IPS-20b (cell line): ENCODE measurements around the gene FARSA.
"Not testable (repeated sequence)": the region's sequence is repeated elsewhere in the genome, so short reads cannot be mapped to it uniquely, and the experiment has no call there.

Source experiments
- H3K27ac ChIP-seq: one replicate; pipeline ENCODE4 v1.5.1; 2013; ENCODE audit warnings: low read length
- H3K27me3 ChIP-seq: 2 replicates; pipeline ENCODE4 v1.6.1; 2013; ENCODE audit warnings: mild to moderate bottlenecking, low read length, inconsistent platforms; ENCODE audit not compliant: insufficient read depth
- H3K36me3 ChIP-seq: 2 replicates; pipeline ENCODE4 v1.6.1; 2013; ENCODE audit warnings: low read depth, mild to moderate bottlenecking, inconsistent platforms, low read length, moderate library complexity; ENCODE audit not compliant: insufficient read depth
- H3K4me1 ChIP-seq: 2 replicates; pipeline ENCODE4 v1.6.1; 2013; ENCODE audit warnings: mild to moderate bottlenecking, control low read depth, inconsistent platforms, low read length, moderate library complexity; ENCODE audit not compliant: insufficient read depth
- H3K4me3 ChIP-seq: 2 replicates; pipeline ENCODE4 v1.5.1; 2013; ENCODE audit warnings: mild to moderate bottlenecking, low read length, inconsistent platforms
- H3K9ac ChIP-seq: 2 replicates; pipeline ENCODE4 v1.6.1; 2013; ENCODE audit warnings: low read depth, mild to moderate bottlenecking, inconsistent platforms, low read length, moderate library complexity
- H3K9me3 ChIP-seq: 2 replicates; pipeline ENCODE4 v1.6.1; 2013; ENCODE audit warnings: mild to moderate bottlenecking, low read depth, low read length, inconsistent platforms; ENCODE audit not compliant: insufficient read depth

FARSA gene

DNA sequence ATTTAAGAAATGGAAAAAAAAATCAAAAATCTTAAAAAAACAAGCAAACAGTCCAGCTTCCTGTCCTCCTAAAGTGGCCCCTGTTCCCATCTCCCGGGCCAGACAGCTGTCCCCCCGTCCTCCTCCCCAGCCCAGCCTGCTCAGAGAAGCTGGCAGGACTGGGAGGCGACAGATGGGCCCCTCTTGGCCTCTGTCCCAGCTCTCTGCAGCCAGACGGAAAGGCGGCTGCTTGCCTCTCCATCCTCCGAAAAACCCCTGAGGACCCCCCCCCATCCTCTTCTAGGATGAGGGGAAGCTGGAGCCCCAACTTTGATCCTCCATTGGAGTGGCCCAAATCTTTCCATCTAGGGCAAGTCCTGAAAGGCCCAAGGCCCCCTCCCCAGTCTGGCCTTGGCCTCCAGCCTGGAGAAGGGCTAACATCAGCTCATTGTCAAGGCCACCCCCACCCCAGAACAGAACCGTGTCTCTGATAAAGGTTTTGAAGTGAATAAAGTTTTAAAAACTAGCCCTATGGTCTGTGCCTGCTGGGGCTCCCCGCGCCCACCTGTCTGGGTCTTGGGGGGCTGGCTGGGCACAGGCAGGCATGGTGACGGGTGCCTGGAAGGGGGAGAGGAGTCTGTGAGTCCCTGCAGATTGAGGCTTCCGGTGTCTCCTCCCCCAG is 19.8 kb upstream of the FARSA start:
- peaks cover 67% of the 10 kb centered on the region for H3K36me3 ChIP-seq
- H3K27ac ChIP-seq = no peak overlapping the region

DNA sequence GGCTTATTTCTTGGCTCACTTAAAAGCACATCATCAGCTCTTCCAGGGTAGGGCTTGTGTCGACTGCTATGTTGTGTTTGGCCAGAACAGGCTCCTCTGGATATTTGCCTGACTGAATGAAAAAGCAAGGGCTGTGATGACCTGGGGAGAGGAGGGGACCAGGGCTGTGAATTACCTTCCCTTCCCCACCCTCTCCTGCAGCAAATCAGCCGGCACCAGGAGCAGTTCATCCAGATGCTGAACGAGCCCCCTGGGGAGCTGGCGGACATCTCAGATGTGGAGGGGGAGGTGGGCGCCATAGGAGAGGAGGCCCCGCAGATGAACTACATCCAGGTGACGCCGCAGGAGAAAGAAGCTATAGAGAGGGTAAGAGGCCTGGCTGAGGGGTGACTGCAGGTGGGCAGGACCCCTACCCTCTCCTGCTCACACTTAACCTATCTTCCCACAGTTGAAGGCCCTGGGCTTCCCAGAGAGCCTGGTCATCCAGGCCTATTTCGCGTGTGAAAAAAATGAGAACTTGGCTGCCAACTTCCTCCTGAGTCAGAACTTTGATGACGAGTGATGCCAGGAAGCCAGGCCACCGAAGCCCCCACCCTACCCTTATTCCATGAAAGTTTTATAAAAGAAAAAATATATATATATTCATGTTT is 19.1 kb upstream of the FARSA start:
- Histone ChIP-seq H3K27ac (no peak overlapping the region), H3K36me3 (peaks cover 74% of the 10 kb centered on the region), H3K9me3 (no peaks in the 10 kb centered on the region), H3K27me3 (no peaks in the 10 kb centered on the region), H3K4me3 (no peak overlapping the region), H3K4me1 (0 out of 2 replicates have a peak, but pooled peaks cover 11% of the 10 kb centered on the region), H3K9ac (no peak overlapping the region)

More for the DNA sequence above, 19.8 kb upstream of the FARSA start:
- no peaks in the 10 kb centered on the region for H3K27me3 ChIP-seq
- H3K4me1 ChIP-seq = 0 out of 2 replicates have a peak, but pooled peaks cover 11% of the 10 kb centered on the region
- H3K9me3 ChIP-seq = no peaks in the 10 kb centered on the region
- no peak overlapping the region for H3K4me3 ChIP-seq
- no peak overlapping the region for H3K9ac ChIP-seq

DNA sequence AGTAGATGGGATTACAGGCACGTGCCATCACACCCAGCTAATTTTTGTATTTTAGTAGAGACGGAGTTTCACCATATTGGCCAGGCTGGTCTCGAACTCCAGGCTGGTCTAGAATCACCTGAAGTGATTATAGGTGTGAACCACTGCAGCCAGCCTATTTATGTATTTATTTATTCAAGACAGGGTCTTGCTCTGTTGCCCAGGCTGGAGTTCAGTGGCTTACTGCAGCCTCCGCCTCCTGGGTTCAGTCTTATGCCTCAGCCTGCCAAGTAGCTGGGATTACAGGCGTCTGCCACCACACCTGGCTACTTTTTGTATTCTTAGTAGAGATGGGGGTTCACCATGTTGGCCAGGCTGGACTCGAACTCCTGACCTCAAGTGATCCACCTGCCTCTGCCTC is 18.5 kb upstream of the FARSA start:
- H3K4me1 ChIP-seq = peaks cover 11% of the 10 kb centered on the region; the same call in 1 of the 2 replicates
- H3K9ac ChIP-seq, H3K27me3 ChIP-seq, H3K27ac ChIP-seq, H3K9me3 ChIP-seq, H3K4me3 ChIP-seq: not testable (repeated sequence)
- peaks cover 78% of the 10 kb centered on the region for H3K36me3 ChIP-seq

DNA sequence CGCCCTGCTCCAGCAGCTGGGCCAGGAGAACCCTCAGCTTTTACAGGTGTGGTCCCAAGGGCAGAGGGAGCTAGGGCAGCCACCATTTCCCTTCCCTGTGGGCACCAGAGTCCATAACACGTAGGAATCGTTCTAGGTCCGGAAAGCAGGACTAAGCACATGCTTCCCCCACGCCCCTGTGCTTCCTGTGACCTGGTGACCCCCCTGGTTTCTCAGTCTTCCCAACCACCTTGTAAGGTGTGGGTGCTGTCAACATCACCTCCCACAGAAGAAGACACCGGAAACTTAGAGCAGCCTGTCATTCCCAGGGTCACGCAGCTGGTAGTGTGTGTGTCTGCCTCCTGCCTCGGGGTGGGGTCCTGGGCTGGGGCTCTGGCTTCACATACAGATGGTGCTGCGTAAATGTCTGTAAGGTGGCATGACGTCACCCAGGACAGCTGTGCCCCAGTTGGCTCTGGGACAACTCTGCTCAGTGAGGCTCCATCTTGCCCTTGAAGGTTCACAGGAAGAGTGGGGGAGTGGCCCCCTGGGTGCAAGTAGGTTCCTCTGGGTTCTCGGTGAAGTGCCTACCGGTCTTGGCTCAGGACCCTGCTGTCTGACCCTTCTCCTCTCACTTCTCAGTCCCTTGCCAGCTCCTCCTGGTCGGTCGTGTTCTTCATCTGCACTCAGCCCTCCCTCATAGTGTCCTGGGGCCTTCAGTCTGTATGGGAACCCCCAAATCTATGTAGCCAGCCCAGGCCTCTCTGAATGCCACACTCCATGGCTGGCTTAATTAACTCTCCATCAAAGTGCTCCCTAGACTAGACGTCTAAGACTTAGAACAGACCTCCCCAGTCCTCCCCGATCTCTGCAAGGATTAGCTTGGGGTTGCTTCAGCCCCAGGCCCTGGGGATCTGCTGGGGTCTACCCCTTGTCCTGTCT is 16.1 kb upstream of the FARSA start:
- Histone ChIP-seq H3K36me3 (peaks cover 76% of the 10 kb centered on the region), H3K4me3 (no peak overlapping the region), H3K27me3 (no peaks in the 10 kb centered on the region), H3K9ac (no peak overlapping the region), H3K4me1 (peaks cover under 1% of the 10 kb centered on the region; the same call in 1 of the 2 replicates), H3K27ac (no peak overlapping the region), H3K9me3 (no peaks in the 10 kb centered on the region)

DNA sequence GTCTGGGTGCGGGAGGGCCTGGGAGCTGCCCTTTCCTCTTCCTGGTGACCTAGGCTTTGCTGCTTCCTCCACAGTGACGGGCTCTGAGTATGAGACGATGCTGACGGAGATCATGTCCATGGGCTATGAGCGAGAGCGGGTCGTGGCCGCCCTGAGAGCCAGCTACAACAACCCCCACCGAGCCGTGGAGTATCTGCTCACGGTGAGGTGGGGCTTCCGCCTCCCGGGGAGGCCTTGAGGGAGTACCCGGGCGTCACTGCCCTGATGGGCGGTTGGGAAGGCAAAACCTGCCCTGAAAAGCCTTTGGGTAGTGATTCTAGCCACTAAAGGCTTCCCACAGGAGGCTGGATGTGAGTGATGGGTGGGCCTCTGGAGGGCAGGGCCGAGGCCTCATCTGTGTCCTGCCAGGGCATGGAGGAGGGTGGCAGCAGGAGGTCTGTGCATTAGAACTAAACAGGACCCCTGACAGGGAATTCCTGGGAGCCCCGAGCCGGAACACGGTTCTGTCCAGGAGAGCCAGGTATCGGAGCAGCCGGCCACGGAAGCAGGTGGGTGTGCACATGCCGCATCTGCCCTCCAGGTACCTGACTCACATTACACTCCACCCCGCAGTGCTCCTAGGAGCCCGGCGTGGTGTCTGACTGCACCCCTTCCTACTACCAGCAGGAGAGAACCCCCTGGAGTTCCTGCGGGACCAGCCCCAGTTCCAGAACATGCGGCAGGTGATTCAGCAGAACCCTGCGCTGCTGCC is 15.3 kb upstream of the FARSA start:
- no peak overlapping the region for H3K9ac ChIP-seq
- H3K27ac ChIP-seq = no peak overlapping the region
- no peaks in the 10 kb centered on the region; the same call in 1 of the 2 replicates for H3K4me1 ChIP-seq
- H3K27me3 ChIP-seq = no peaks in the 10 kb centered on the region
- H3K4me3 ChIP-seq = no peak overlapping the region
- H3K36me3 ChIP-seq = peaks cover 77% of the 10 kb centered on the region
- no peaks in the 10 kb centered on the region for H3K9me3 ChIP-seq

DNA sequence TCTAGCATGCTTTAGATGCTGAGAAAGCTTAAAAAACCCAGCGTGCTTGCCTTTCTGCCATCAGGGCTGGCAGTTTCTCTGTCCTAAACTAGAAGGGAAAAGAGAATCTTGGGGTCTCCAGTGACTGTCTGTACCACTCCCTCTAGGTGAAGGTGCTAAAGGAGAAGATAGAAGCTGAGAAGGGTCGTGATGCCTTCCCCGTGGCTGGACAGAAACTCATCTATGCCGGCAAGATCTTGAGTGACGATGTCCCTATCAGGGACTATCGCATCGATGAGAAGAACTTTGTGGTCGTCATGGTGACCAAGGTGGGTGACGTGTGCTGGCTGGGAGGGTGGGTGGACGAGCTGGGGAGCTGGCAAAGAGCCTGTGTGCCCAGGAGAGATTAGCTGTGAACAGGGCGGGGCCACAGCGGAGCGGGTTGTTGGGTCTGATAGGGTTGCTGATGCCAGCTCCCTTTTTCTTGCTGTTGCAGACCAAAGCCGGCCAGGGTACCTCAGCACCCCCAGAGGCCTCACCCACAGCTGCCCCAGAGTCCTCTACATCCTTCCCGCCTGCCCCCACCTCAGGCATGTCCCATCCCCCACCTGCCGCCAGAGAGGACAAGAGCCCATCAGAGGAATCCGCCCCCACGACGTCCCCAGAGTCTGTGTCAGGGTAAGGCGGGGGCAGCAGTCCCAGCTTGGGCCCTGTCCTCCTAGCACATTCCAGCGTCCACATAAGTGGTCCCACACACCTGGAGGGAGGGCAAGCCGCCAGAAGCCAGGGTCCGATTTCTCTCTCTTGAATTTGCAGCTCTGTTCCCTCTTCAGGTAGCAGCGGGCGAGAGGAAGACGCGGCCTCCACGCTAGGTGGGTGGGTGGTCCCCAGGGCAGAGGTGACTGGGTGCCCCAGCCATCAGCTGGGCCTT is 14.4 kb upstream of the FARSA start:
- Histone ChIP-seq H3K27me3 (no peaks in the 10 kb centered on the region), H3K9me3 (no peaks in the 10 kb centered on the region), H3K4me1 (no peaks in the 10 kb centered on the region; the same call in 1 of the 2 replicates), H3K36me3 (peaks cover 77% of the 10 kb centered on the region), H3K4me3 (no peak overlapping the region), H3K27ac (no peak overlapping the region), H3K9ac (peak overlapping the region; percentile 37; the same call in 1 of the 2 replicates)

DNA sequence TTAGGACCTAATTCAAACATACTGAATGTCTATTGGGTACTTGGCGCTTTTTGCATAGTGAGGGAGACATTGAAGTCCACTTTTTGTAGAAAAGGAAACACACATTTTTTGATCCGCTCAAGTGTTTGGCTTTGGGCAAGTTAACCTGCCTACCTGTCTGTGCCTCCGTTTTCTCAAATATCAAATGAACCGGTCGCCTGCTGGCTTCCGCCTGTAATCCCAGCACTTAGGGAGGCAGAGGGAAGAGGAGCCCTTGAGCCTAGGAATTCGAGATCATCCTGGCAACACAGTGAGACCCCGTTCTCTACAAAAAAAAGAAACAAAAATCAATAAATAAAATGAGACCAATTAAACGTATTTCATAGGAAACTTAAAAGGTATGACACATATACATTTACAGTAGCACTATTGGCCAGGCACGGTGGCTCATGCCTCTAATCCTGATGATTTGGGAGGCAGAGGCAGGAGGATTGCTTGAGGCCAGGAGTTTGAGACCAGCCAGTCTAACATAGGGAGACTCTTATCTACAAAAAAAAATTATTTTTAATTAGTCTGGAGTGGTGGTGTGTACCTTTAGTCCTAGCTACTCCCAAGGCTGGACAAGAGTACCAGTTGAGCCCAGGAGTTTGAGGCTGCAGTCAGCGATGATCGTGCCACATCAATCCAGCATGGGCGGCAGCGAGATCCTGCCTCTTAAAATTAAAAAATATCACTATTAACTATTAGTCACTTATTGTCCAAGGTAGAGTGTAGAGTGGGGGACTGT is 13.4 kb upstream of the FARSA start:
- peak overlapping the region; percentile 92 for H3K4me3 ChIP-seq
- peaks cover 78% of the 10 kb centered on the region for H3K36me3 ChIP-seq
- peak overlapping the region; percentile 26 for H3K27ac ChIP-seq
- no peaks in the 10 kb centered on the region; the same call in 1 of the 2 replicates for H3K4me1 ChIP-seq
- H3K9ac ChIP-seq = peak overlapping the region; percentile 93
- no peaks in the 10 kb centered on the region for H3K27me3 ChIP-seq
- H3K9me3 ChIP-seq = no peaks in the 10 kb centered on the region

DNA sequence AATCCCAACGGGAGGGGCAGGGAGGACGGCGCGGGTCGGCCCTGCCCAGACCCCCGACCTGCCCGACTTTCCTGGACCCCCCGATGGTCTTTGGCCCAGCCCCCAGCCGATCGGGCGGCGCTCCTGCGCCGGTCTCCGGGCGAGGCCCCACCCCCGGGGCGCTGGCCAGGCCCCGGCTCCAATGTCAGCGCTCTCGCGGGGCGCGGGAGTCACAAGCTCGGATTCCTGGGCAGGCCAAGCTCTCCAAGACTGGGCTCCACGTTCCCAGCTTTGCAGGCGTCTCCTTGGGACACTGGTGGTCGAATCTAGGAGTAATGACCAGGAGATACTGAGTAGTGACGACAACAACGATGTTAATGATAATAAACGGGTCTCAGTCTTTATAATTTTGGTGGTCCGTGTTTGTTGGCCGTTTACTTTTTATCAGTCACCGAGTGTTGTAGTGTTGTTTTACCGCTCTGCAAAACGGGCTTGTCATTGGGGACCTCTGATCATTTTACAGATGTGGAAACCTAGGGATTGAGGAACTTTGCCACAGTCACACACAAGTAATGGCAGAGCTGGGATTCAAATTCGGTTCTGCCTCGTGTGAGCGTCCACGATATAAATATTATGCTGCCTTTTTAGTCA is 12.7 kb upstream of the FARSA start:
- H3K27me3 ChIP-seq = no peaks in the 10 kb centered on the region

DNA sequence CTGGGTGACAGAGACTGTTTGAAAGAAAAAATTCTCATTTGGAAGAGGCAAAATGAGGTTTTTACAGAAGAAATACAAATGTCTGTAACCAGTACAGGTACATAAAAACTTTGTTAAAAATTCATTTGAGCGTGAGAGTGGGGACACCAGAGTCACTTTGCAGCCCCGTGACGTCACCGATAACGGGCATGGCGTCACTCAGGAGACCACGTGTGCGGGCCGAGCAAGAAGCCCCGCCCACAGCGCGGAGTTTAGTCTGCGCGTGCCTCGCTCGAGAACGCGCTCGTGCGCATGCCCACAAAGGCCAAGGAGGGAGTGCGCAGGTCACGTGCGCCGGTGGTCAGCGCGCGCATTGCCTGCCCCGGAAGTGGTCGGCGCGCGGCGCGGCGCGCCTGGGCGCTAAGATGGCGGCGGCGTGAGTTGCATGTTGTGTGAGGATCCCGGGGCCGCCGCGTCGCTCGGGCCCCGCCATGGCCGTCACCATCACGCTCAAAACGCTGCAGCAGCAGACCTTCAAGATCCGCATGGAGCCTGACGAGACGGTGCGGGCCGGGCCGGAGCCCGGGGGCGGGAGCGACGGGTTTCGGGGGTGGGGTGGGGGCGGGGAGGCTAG is 12.1 kb upstream of the FARSA start, which contains the start of gene RAD23A:
TSS of gene RAD23A (plus strand) at position 384 of the 613 bp plus-strand sequence. CDS start at position 471, 87 bp downstream.
- Histone ChIP-seq H3K27me3 (no peaks in the 10 kb centered on the region), H3K4me1 (no peaks in the 10 kb centered on the region; the same call in 1 of the 2 replicates), H3K36me3 (peaks cover 80% of the 10 kb centered on the region), H3K27ac (peak within 1 kb of the TSS; percentile 26), H3K9ac (peak within 1 kb of the TSS; percentile 93), H3K4me3 (peak within 1 kb of the TSS; percentile 92), H3K9me3 (no peaks in the 10 kb centered on the region)

More for the DNA sequence above, 12.7 kb upstream of the FARSA start:
- Histone ChIP-seq H3K36me3 (peaks cover 80% of the 10 kb centered on the region), H3K9ac (peak overlapping the region; percentile 93), H3K4me3 (peak overlapping the region; percentile 92), H3K27ac (peak overlapping the region; percentile 26), H3K4me1 (no peaks in the 10 kb centered on the region; the same call in 1 of the 2 replicates), H3K9me3 (no peaks in the 10 kb centered on the region)
